GM23338 (cell line): ENCODE results near the gene TTC33. TPM values are rescaled to one million over a fixed set of nuclear protein-coding genes. Genes with fewer than 3 reads are reported as not detected.

ENCODE experiments used
- ATAC-seq: fragments of 200-7000 bp; cut with Tn5 transposase; 3 replicates; pipeline ENCODE4 v1.9.1; 2020
- DNase-seq: peaks from one replicate; pipeline ENCODE4 v3.0.0-alpha.2; 2015; ENCODE audit warnings: low spot score
- H2AFZ ChIP-seq: fragments of 200-600 bp; sonication (generic); 2 replicates; pipeline ENCODE4 v1.8.0; 2016; ENCODE audit warnings: antibody characterized with exemption, mild to moderate bottlenecking, moderate library complexity
- H3F3A ChIP-seq: fragments of 200-600 bp; sonication (generic); replicated peaks from 2 replicates; pipeline ENCODE4 v1.8.0; 2017; ENCODE audit warnings: antibody characterized with exemption, mixed run types, low read depth
- H3K27ac ChIP-seq: fragments of 200-600 bp; sonication (generic); 2 replicates; pipeline ENCODE4 v1.6.1; 2016; ENCODE audit warnings: low read depth
- H3K27me3 ChIP-seq: fragments of 200-600 bp; sonication (generic); 2 replicates; pipeline ENCODE4 v1.8.0; 2016; ENCODE audit warnings: mild to moderate bottlenecking, mixed run types, moderate library complexity; ENCODE audit not compliant: insufficient read depth
- H3K36me3 ChIP-seq: fragments of 200-600 bp; sonication (generic); 2 replicates; pipeline ENCODE4 v1.8.0; 2016; ENCODE audit warnings: mild to moderate bottlenecking; ENCODE audit not compliant: insufficient read depth
- H3K4me1 ChIP-seq: fragments of 200-600 bp; sonication (generic); 2 replicates; pipeline ENCODE4 v1.8.0; 2016; ENCODE audit warnings: mild to moderate bottlenecking, moderate library complexity; ENCODE audit not compliant: insufficient read depth
- H3K4me2 ChIP-seq: fragments of 200-600 bp; sonication (generic); 2 replicates; pipeline ENCODE4 v1.7.1; 2017; ENCODE audit warnings: mixed run types
- H3K4me3 ChIP-seq: fragments of 200-600 bp; sonication (generic); 2 replicates; pipeline ENCODE4 v1.6.1; 2016; ENCODE audit warnings: mixed run types
- H3K79me2 ChIP-seq: fragments of 200-600 bp; sonication (generic); replicated peaks from 2 replicates; pipeline ENCODE4 v1.8.0; 2017; ENCODE audit warnings: mild to moderate bottlenecking; ENCODE audit not compliant: insufficient read depth
- H3K9me2 ChIP-seq: fragments of 200-600 bp; sonication (generic); 2 replicates; pipeline ENCODE4 v1.8.0; 2017; ENCODE audit not compliant: insufficient read depth
- H4K20me1 ChIP-seq: fragments of 200-600 bp; sonication (generic); replicated peaks from 2 replicates; pipeline ENCODE4 v1.8.0; 2017; ENCODE audit warnings: mild to moderate bottlenecking; ENCODE audit not compliant: insufficient read depth
- H3K27ac Mint-ChIP-seq: 2 replicates; pipeline ENCODE4 v1.8.0; 2020; ENCODE audit warnings: inconsistent platforms, mild to moderate bottlenecking, moderate library complexity, mixed read lengths
- H3K27me3 Mint-ChIP-seq: 3 replicates; pipeline ENCODE4 v1.8.0; 2022; ENCODE audit warnings: low read depth, mild to moderate bottlenecking, moderate library complexity, mixed read lengths, inconsistent platforms; ENCODE audit not compliant: insufficient read depth, poor library complexity
- H3K36me3 Mint-ChIP-seq: 3 replicates; pipeline ENCODE4 v1.8.0; 2021; ENCODE audit warnings: low read depth, mild to moderate bottlenecking, inconsistent platforms, moderate library complexity, mixed read lengths
- H3K4me1 Mint-ChIP-seq: 3 replicates; pipeline ENCODE4 v1.8.0; 2020; ENCODE audit warnings: mild to moderate bottlenecking, inconsistent platforms, mixed read lengths
- H3K4me3 Mint-ChIP-seq: 3 replicates; pipeline ENCODE4 v1.8.0; 2021; ENCODE audit warnings: moderate library complexity, mild to moderate bottlenecking, inconsistent platforms, mixed read lengths
- H3K9me3 Mint-ChIP-seq: 3 replicates; pipeline ENCODE4 v1.8.0; 2020; ENCODE audit warnings: moderate library complexity, mild to moderate bottlenecking, inconsistent platforms, mixed read lengths
- CREB1 ChIP-seq: fragments of 250-450 bp; sonication (Bioruptor Pico); IDR thresholded peaks from 2 replicates; pipeline ENCODE4 v1.5.0; 2020; ENCODE audit warnings: low read depth, mild to moderate bottlenecking, moderate library complexity
- CTCF ChIP-seq, 2 experiments: fragments of 200-600 bp in 1 of 2; sonication (generic) in 1 of 2; conservative IDR thresholded peaks; 2 replicates each; pipeline versions ENCODE4 v1.5.1 to v1.6.1; 2016 to 2017; ENCODE audit warnings: antibody characterized with exemption in 2 of 2, low read depth in 2 of 2, mild to moderate bottlenecking in 2 of 2, moderate library complexity in 1 of 2
- ETS1 ChIP-seq: IDR thresholded peaks from 2 replicates; pipeline ENCODE4 v1.6.1; 2016; ENCODE audit warnings: antibody characterized with exemption
- EZH2 ChIP-seq: fragments of 200-600 bp; sonication (generic); IDR thresholded peaks from one replicate; pipeline ENCODE4 v1.8.0; 2017; ENCODE audit warnings: antibody characterized with exemption, mild to moderate bottlenecking, low read depth; ENCODE audit not compliant: unreplicated experiment
- EZH2phosphoT487 ChIP-seq: fragments of 200-600 bp; sonication (generic); IDR thresholded peaks from one replicate; pipeline ENCODE4 v1.8.1; 2018; ENCODE audit warnings: antibody characterized with exemption; ENCODE audit not compliant: unreplicated experiment
- JUNB ChIP-seq: IDR thresholded peaks from one replicate; pipeline ENCODE4 v1.6.1; 2016; ENCODE audit warnings: antibody characterized with exemption; ENCODE audit not compliant: unreplicated experiment
- NANOG ChIP-seq: IDR thresholded peaks from 2 replicates; pipeline ENCODE4 v1.6.1; 2016; ENCODE audit warnings: antibody characterized with exemption, borderline replicate concordance
- POLR2AphosphoS5 ChIP-seq: IDR thresholded peaks from 2 replicates; pipeline ENCODE4 v1.6.1; 2016; ENCODE audit warnings: antibody characterized with exemption, low read depth
- REST ChIP-seq: IDR thresholded peaks from one replicate; pipeline ENCODE4 v1.6.1; 2018; ENCODE audit warnings: antibody characterized with exemption; ENCODE audit not compliant: unreplicated experiment
- STAT1 ChIP-seq: IDR thresholded peaks from one replicate; pipeline ENCODE4 v1.6.1; 2016; ENCODE audit warnings: antibody characterized with exemption; ENCODE audit not compliant: unreplicated experiment
- ZNF114 ChIP-seq: fragments of 250-450 bp; sonication (Bioruptor Pico); IDR thresholded peaks from 2 replicates; pipeline ENCODE4 v1.5.0; 2020; ENCODE audit warnings: mild to moderate bottlenecking, moderate library complexity
- ZNF331 ChIP-seq: fragments of 250-450 bp; sonication (Bioruptor Pico); IDR thresholded peaks from 2 replicates; pipeline ENCODE4 v1.5.0; 2020; ENCODE audit warnings: low read depth, mild to moderate bottlenecking, moderate library complexity
- ZNF462 ChIP-seq: fragments of 250-450 bp; sonication (Bioruptor Pico); IDR thresholded peaks from 2 replicates; pipeline ENCODE4 v1.5.0; 2020; ENCODE audit warnings: mild to moderate bottlenecking, moderate library complexity
- polyA plus RNA-seq: library from polyadenylated mRNA; unstranded; fragments of >200 nt; fragmentation: Nextera tagmentation; extraction: Ambion mirVana; gene quantifications from 2 replicates; pipeline ENCODE4 v1.2.1, GENCODE V29; 2016
- total RNA-seq: library from RNA; depleted of rRNA; stranded (reverse); fragments of >200 nt; shearing (Covaris generic); gene quantifications from 2 replicates; pipeline ENCODE4 v1.2.3, GENCODE V29; 2014

The TTC33 gene
- total and polyA plus RNA-seq, 2 experiments from 2014 or later, result 4.1 to 11.5 TPM

- Histone ChIP-seq H3F3A (no peaks in the 10 kb centered on the region), H3K27me3 (no peaks in the 10 kb centered on the region), H3K4me2 (no peak overlapping the region), H3K36me3 (no peaks in the 10 kb centered on the region), H3K27ac (no peak overlapping the region), H4K20me1 (no peaks in the 10 kb centered on the region), H3K4me1 (no peaks in the 10 kb centered on the region), H3K4me3 (no peak overlapping the region), H2AFZ (no peak overlapping the region), H3K79me2 (no peaks in the 10 kb centered on the region), H3K9me2 (no peaks in the 10 kb centered on the region)
- Mint-ChIP-seq H3K4me1 (no peaks in the 10 kb centered on the region), H3K36me3 (no peaks in the 10 kb centered on the region), H3K27ac (no peak overlapping the region), H3K4me3 (no peak overlapping the region), H3K27me3 (no peaks in the 10 kb centered on the region), H3K9me3 (peaks cover 4% of the 10 kb centered on the region; the same call in 2 of the 3 replicates)
- ATAC-seq (no peak), DNase-seq (no peak)
- no peak for TF ChIP-seq ZNF331 (CRISPR knock-in tag)
- no peak for TF ChIP-seq ZNF462 (CRISPR knock-in tag)
- TF ChIP-seq REST, result no peak
- TF ChIP-seq ZNF114 (CRISPR knock-in tag), result no peak
- no peak for TF ChIP-seq CTCF (conservative IDR thresholded peaks at IDR 0.05; ENCODE audit: low read depth in 2 of 2)
- no peak for TF ChIP-seq EZH2phosphoT487
- TF ChIP-seq NANOG, result no peak
- no peak for TF ChIP-seq POLR2AphosphoS5
- TF ChIP-seq EZH2, result no peak
- TF ChIP-seq CREB1 (CRISPR knock-in tag), result no peak
- TF ChIP-seq ETS1, result no peak
- TF ChIP-seq JUNB, result no peak
- TF ChIP-seq STAT1, result no peak
Measured at GRCh38 chr5:40464511-40464910, 291.2 kb downstream of the TTC33 start.
